A673 (cell line): ENCODE data around the gene ZNF805. TPM values are rescaled to one million over a fixed set of nuclear protein-coding genes. Genes with fewer than 3 reads are reported as not detected.

Experiments used
- Bru-seq: library from RNA; stranded (reverse); fragments of 400-500 nt; gene quantifications from one replicate; lab custom pipeline; 2021; lab: Mats Ljungman, UMichigan
- BruChase-seq, 2 experiments: library from RNA; stranded (reverse); fragments of 400-500 nt; gene quantifications; one replicate each; lab custom pipeline; 2021; lab: Mats Ljungman, UMichigan
- BruUV-seq: library from RNA; stranded (reverse); fragments of 400-500 nt; replicated peaks from 2 replicates; lab custom pipeline; 2021; lab: Mats Ljungman, UMichigan
- CTCF ChIA-PET: fragments of 300-600 bp; sonication (Branson Sonifier 250); formaldehyde crosslinking; loops from one replicate; lab custom pipeline; 2022; ENCODE audit warnings: antibody characterized with exemption; lab: Charles Lee
- POLR2A ChIA-PET: fragments of 300-600 bp; sonication (Branson Sonifier 250); formaldehyde crosslinking; loops from one replicate; lab custom pipeline; 2022; ENCODE audit warnings: antibody characterized with exemption; ENCODE audit not compliant: low non-redundant PET; lab: Charles Lee
- DNase-seq: peaks from one replicate; pipeline ENCODE4 v3.0.0-alpha.2; 2015; ENCODE audit warnings: low spot score
- H3K27ac ChIP-seq: fragments of 200-600 bp; sonication (generic); 2 replicates; pipeline ENCODE4 v1.5.1; 2016; ENCODE audit warnings: mixed run types, low read depth, mild to moderate bottlenecking, mixed read lengths, antibody characterized with exemption, low read length; ENCODE audit not compliant: poor library complexity, severe bottlenecking
- H3K27me3 ChIP-seq: fragments of 200-600 bp; sonication (generic); replicated peaks from 2 replicates; pipeline ENCODE4 v1.6.1; 2017; ENCODE audit warnings: mixed run types, low read depth, mild to moderate bottlenecking, mixed read lengths, antibody characterized with exemption, low read length; ENCODE audit not compliant: insufficient read depth, poor library complexity
- H3K36me3 ChIP-seq: fragments of 200-600 bp; sonication (generic); 2 replicates; pipeline ENCODE4 v1.6.1; 2016; ENCODE audit warnings: mixed run types, mild to moderate bottlenecking, mixed read lengths, antibody characterized with exemption, low read length; ENCODE audit not compliant: insufficient read depth, poor library complexity, severe bottlenecking
- H3K4me1 ChIP-seq: fragments of 200-600 bp; sonication (generic); 2 replicates; pipeline ENCODE4 v1.6.1; 2017; ENCODE audit warnings: mixed run types, mild to moderate bottlenecking, mixed read lengths, antibody characterized with exemption, low read length; ENCODE audit not compliant: insufficient read depth, poor library complexity, severe bottlenecking
- H3K4me3 ChIP-seq: fragments of 200-600 bp; sonication (generic); 2 replicates; pipeline ENCODE4 v1.5.1; 2016; ENCODE audit warnings: low read depth, mixed run types, mild to moderate bottlenecking, mixed read lengths, low read length; ENCODE audit not compliant: poor library complexity, severe bottlenecking
- H3K9me3 ChIP-seq: fragments of 200-600 bp; sonication (generic); 2 replicates; pipeline ENCODE4 v1.6.1; 2016; ENCODE audit warnings: mixed run types, low read depth, mild to moderate bottlenecking, mixed read lengths, antibody characterized with exemption, low read length; ENCODE audit not compliant: poor library complexity, severe bottlenecking
- EZH2 ChIP-seq: fragments of 200-600 bp; sonication (generic); IDR thresholded peaks from 2 replicates; pipeline ENCODE4 v1.6.1; 2017; ENCODE audit warnings: borderline replicate concordance, low read depth, mild to moderate bottlenecking, mixed read lengths, antibody characterized with exemption, low read length; ENCODE audit not compliant: poor library complexity, severe bottlenecking
- intact Hi-C: fragments of 100-400 bp; cut with micrococcal nuclease; formaldehyde crosslinking; loops from one replicate; pipeline ENCODE4 v1.10.0; 2022; ENCODE audit not compliant: unreplicated experiment
- long read RNA-seq: library from polyadenylated mRNA; stranded (forward); transcript quantifications from one replicate; pipeline ENCODE4 v2.0.0, GENCODE V29; 2022
- total RNA-seq: library from RNA; stranded (reverse); gene quantifications from 2 replicates; pipeline ENCODE4 v1.2.3, GENCODE V29; 2021
- TF ChIP-seq, protein P1 (sequence below): fragments of 300-800, 200-600 bp; sonication (generic); conservative IDR thresholded peaks from 2 replicates; pipeline ENCODE4 v1.5.1; 2017; ENCODE audit warnings: low read depth, mild to moderate bottlenecking, antibody characterized with exemption, low read length, moderate library complexity, mixed read lengths

Gene ZNF805
- 11.7 and 14.7 TPM in 2 replicates for total RNA-seq
- percentile 75 among the genes with signal in this experiment for Bru-seq, nascent RNA
- BruChase-seq, experiment 1, labeled RNA remaining after a 2-hour chase, result percentile 84 among the genes with signal in this experiment
- BruChase-seq, experiment 2, labeled RNA remaining after a 6-hour chase, result percentile 64 among the genes with signal in this experiment
- long read RNA-seq, transcript ZNF805-202 (4 exons, 1,884 nt), result major isoform, 6 of 6 reads
- long read RNA-seq, partial matches to known transcripts, result 0 of 6 reads
- long read RNA-seq, other reads (novel, unspliced or antisense), result 0 of 6 reads

DNA sequence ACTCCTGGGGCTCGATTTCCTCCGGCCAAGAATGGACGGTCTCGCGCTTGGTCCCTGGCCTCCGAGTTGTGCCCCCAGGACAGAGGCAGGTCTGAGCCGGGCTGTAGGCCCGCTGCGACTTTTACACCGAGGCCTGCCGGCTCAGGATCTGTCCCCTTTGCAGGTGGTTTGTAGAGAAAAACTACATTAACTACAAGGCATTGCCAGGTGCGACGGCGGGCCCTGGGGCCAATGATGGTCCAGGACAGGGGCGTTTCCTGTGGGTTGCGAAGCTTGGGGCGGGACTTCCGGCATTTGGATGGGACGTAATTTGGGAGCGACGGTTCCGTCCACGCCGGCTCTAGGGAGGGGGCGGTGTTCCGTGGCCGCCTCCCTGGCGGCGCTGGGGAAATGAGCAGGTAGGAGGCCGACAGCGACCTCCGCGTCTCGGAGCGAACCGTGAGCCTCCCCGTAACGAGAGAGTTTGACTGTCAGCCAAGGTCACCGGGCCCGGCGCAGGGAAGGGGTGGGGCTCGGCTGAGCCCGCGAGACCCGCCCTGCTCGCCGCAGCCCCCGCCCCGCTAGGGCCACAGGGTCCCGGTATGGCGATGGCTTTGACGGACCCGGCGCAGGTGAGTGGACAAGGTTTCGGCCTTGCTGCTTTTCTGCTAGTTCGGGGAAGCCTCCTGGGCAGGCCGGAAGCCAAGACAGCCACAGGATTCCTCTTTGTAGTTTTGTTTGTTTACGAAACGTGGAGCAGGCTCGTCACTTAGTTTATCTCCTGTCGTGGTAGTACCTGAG is at the start of gene ZNF805:
Gene ZNF805 (plus strand): TSS at position 322 of the 780 bp plus-strand sequence. CDS start 260 bp downstream, at position 582.
- TSS peak; percentile 57 for BruUV-seq
- Histone ChIP-seq H3K36me3 (peaks cover 6% of the 10 kb centered on the region), H3K4me3 (peak within 1 kb of the TSS; percentile 93), H3K27ac (peak within 1 kb of the TSS; percentile 87), H3K27me3 (no peaks in the 10 kb centered on the region), H3K4me1 (peaks cover 13% of the 10 kb centered on the region), H3K9me3 (no peaks in the 10 kb centered on the region)
- ChIA-PET CTCF (no interaction called here), POLR2A (no interaction called here)
- TF ChIP-seq EZH2, result no peak
- TF ChIP-seq, protein P1, sequence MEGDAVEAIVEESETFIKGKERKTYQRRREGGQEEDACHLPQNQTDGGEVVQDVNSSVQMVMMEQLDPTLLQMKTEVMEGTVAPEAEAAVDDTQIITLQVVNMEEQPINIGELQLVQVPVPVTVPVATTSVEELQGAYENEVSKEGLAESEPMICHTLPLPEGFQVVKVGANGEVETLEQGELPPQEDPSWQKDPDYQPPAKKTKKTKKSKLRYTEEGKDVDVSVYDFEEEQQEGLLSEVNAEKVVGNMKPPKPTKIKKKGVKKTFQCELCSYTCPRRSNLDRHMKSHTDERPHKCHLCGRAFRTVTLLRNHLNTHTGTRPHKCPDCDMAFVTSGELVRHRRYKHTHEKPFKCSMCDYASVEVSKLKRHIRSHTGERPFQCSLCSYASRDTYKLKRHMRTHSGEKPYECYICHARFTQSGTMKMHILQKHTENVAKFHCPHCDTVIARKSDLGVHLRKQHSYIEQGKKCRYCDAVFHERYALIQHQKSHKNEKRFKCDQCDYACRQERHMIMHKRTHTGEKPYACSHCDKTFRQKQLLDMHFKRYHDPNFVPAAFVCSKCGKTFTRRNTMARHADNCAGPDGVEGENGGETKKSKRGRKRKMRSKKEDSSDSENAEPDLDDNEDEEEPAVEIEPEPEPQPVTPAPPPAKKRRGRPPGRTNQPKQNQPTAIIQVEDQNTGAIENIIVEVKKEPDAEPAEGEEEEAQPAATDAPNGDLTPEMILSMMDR, result no peak
- intact Hi-C loops, result loop anchor here (1.0 kb wide), 1 partner anchor 40 kb away; the partner anchor contains the start of gene ZNF460
- DNase-seq, result peak; percentile 95

DNA sequence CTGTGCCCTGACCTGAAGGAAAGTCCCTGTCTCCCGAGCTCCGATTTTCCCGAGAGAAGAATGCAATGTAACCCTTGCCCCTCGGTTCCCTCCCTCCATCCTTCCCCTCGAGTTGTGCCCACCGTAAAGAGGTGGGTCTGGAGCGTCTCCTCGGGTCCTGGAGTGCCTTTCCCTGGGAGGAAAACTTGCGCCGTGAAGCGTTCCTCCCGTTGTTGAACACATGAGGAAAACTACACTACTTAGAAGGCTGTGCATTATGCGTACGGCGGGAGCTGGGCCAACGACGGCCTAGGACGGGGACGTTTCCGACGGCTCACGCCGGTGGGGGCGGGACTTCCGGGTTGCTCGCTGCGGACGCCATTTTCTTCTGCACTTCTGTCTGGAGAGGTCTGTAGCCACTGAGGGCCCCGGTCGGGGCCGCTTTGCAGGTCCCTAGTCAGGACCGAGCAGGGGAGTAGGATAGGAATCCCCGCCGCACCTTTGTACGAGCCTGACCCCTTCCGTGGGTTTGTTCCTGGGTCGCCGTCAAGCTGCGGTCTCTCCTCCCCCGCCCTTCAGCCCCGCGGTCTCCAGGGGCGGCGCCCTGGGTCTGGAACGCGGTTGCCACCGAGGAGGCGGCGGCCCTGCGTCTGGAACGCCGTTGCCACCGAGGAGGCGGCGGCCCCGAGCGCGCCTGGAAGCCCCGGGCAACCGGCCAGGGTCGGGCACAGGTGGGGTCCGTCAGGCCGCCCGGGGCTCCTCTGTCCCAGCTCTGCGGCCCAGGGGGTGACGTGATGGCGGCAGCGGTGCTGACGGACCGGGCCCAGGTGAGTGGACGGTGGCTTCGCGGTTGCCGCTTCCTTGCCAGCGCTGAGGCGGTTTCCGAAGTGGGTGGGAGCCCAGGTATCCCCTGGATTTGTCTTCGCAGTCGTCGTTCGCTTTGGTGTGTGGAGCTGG is 49.0 kb upstream of the ZNF805 start, which contains the start of gene ZNF264:
Gene ZNF264 (plus strand): TSS at position 360 of the 936 bp plus-strand sequence. CDS start 414 bp downstream, at position 774.
- H3K9me3 ChIP-seq, result peaks cover 15% of the 10 kb centered on the region
- no TSS peak for BruUV-seq
- ChIA-PET POLR2A (no interaction called here), CTCF (no interaction called here)
- DNase-seq, result peak; percentile 94
- peaks cover 31% of the 10 kb centered on the region for H3K36me3 ChIP-seq
- peak within 1 kb of the TSS; percentile 77 for H3K4me3 ChIP-seq
- peak within 1 kb of the TSS; percentile 78 for H3K27ac ChIP-seq
- H3K4me1 ChIP-seq, result peaks cover 5% of the 10 kb centered on the region
- H3K27me3 ChIP-seq, result no peaks in the 10 kb centered on the region
- intact Hi-C loops, result no loop called here
- TF ChIP-seq, protein P1, result 0 out of 2 replicates have a peak, but pooled peaks have one; percentile 12
- no peak for TF ChIP-seq EZH2

DNA sequence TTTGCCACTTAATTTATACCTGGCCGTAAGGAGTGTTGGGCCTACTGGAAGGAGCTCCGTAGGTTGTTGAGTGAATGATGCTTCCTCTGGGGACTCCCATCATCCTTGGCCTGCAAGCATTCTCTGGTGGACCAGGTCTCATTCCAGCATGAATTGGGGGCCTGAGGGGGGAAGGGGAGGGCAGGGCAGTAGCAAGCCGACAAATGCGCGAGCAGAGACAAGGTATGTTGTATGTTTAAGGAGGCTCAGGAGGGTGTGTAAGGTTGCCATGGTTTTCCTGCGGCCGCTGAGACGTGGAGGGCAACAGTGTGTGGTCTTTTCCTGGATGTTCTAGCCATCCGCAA is 48.4 kb upstream of the ZNF805 start:
- ChIA-PET POLR2A (no interaction called here), CTCF (no interaction called here)
- peak; percentile 6 for DNase-seq
- Histone ChIP-seq H3K27me3 (no peaks in the 10 kb centered on the region), H3K36me3 (peaks cover 37% of the 10 kb centered on the region), H3K27ac (peak overlapping the region; percentile 78), H3K4me1 (peaks cover 5% of the 10 kb centered on the region), H3K9me3 (peaks cover 15% of the 10 kb centered on the region), H3K4me3 (peak overlapping the region; percentile 77)
- BruUV-seq, result TSS peak; percentile 41
- TF ChIP-seq, protein P1, result no peak
- TF ChIP-seq EZH2, result no peak
- intact Hi-C loops, result no loop called here
